B cell (primary cell): Measurements from ENCODE around the gene PHRF1. TPM values are rescaled to one million over a fixed set of nuclear protein-coding genes. Genes with fewer than 3 reads are reported as not detected.

ENCODE experiments used
- ATAC-seq: fragments of 200-7000 bp; cut with Tn5 transposase; one replicate; pipeline ENCODE4 v1.10.0; 2021; ENCODE audit warnings: low read depth, mild to moderate bottlenecking, moderate number of reproducible peaks, moderate library complexity
- CTCF ChIA-PET: fragments of 350-600 bp; sonication (Branson Sonifier 250); formaldehyde crosslinking; loops from one replicate; lab custom pipeline; 2021; ENCODE audit warnings: antibody characterized with exemption, inconsistent platforms; lab: Charles Lee
- POLR2A ChIA-PET: fragments of 350-600 bp; sonication (Branson Sonifier 250); formaldehyde crosslinking; loops from one replicate; lab custom pipeline; 2021; ENCODE audit warnings: antibody characterized with exemption; lab: Charles Lee
- DNase-seq: peaks from one replicate; pipeline ENCODE4 v3.0.0; 2013
- H2AFZ ChIP-seq: 2 replicates; pipeline ENCODE4 v1.6.1; 2012; ENCODE audit warnings: mild to moderate bottlenecking, low read depth, low read length; ENCODE audit not compliant: insufficient read depth, poor library complexity, severe bottlenecking
- H3K27ac ChIP-seq, 2 donors: 1 replicate in 1 of 2; 2 replicates in 1 of 2; pipeline ENCODE4 v1.5.1; 2012 to 2013; ENCODE audit warnings: low read length in 2 of 2, mild to moderate bottlenecking in 2 of 2, moderate library complexity in 1 of 2
- H3K27me3 ChIP-seq, 4 experiments: fragments of 200-600 bp in 1 of 4; sonication (generic) in 1 of 4; replicated peaks in 1 of 4; 1 replicate in 2 of 4; 2 replicates in 2 of 4; pipeline versions ENCODE4 v1.6.1 to v1.7.0; 2013 to 2016; ENCODE audit warnings: low read length in 3 of 4, mild to moderate bottlenecking in 2 of 4, mixed read lengths in 1 of 4, moderate library complexity in 1 of 4; ENCODE audit not compliant: insufficient read depth in 4 of 4, control insufficient read depth in 3 of 4; ENCODE audit errors: control extremely low read depth in 1 of 4
- H3K36me3 ChIP-seq, 2 experiments: replicated peaks in 1 of 2; 1 replicate in 1 of 2; 2 replicates in 1 of 2; pipeline versions ENCODE4 v1.6.1 to v1.7.1; 2013; ENCODE audit warnings: low read length in 1 of 2; ENCODE audit not compliant: insufficient read depth in 2 of 2, control insufficient read depth in 1 of 2; ENCODE audit errors: control extremely low read depth in 1 of 2, extremely low read depth in 1 of 2
- H3K4me1 ChIP-seq, 2 donors: fragments of 200-600 bp in 1 of 2; sonication (generic) in 1 of 2; 1 replicate in 1 of 2; 2 replicates in 1 of 2; pipeline versions ENCODE4 v1.5.1 to v1.6.1; 2013 to 2017; ENCODE audit warnings: low read length in 2 of 2; ENCODE audit not compliant: control insufficient read depth in 2 of 2, insufficient read depth in 2 of 2
- H3K4me2 ChIP-seq: replicated peaks from 2 replicates; pipeline ENCODE3; 2012; ENCODE audit warnings: mild to moderate bottlenecking, low read depth, low read length; ENCODE audit not compliant: poor library complexity, severe bottlenecking
- H3K4me3 ChIP-seq, 5 experiments: fragments of 200-600 bp in 1 of 5; sonication (generic) in 1 of 5; 1 replicate in 3 of 5; 2 replicates in 2 of 5; pipeline versions ENCODE4 v1.5.1 to v1.7.0; 2011 to 2016; ENCODE audit warnings: low read length in 4 of 5, mild to moderate bottlenecking in 4 of 5, low read depth in 2 of 5, control low read depth in 1 of 5, moderate library complexity in 1 of 5; ENCODE audit not compliant: insufficient read depth in 1 of 5; ENCODE audit errors: control extremely low read depth in 1 of 5, extremely low read depth in 1 of 5
- H3K79me2 ChIP-seq: fragments of 200-600 bp; sonication (generic); one replicate; pipeline ENCODE4 v1.6.0; 2016; ENCODE audit warnings: low read length; ENCODE audit not compliant: control insufficient read depth, insufficient read depth
- H3K9ac ChIP-seq: fragments of 200-600 bp; sonication (generic); 2 replicates; pipeline ENCODE4 v1.6.1; 2017; ENCODE audit warnings: mild to moderate bottlenecking, low read length, moderate library complexity
- H3K9me3 ChIP-seq, 3 donors: one replicate each; pipeline versions ENCODE4 v1.6.1 to v1.7.1; 2013; ENCODE audit warnings: low read length in 2 of 3; ENCODE audit not compliant: control insufficient read depth in 2 of 3, insufficient read depth in 1 of 3; ENCODE audit errors: control extremely low read depth in 1 of 3
- H4K20me1 ChIP-seq: 2 replicates; pipeline ENCODE4 v1.6.0; 2012; ENCODE audit warnings: mild to moderate bottlenecking, low read length; ENCODE audit not compliant: insufficient read depth, control insufficient read depth, poor library complexity, severe bottlenecking
- H3K27ac Mint-ChIP-seq: one replicate; pipeline ENCODE4 v1.8.0; 2021; ENCODE audit warnings: mixed read lengths
- H3K27me3 Mint-ChIP-seq: one replicate; pipeline ENCODE4 v1.8.0; 2021; ENCODE audit warnings: mixed read lengths
- H3K4me1 Mint-ChIP-seq: one replicate; pipeline ENCODE4 v1.8.0; 2021; ENCODE audit warnings: mixed read lengths
- H3K4me3 Mint-ChIP-seq: one replicate; pipeline ENCODE4 v1.8.0; 2021; ENCODE audit warnings: mixed read lengths
- H3K9me3 Mint-ChIP-seq: one replicate; pipeline ENCODE4 v1.8.0; 2022; ENCODE audit warnings: mixed read lengths; ENCODE audit not compliant: insufficient read depth
- CTCF ChIP-seq: fragments of 200-600 bp; IDR thresholded peaks from one replicate; pipeline ENCODE4 v1.8.0; 2022; ENCODE audit warnings: antibody characterized with exemption, mild to moderate bottlenecking
- EZH2 ChIP-seq: IDR thresholded peaks from 2 replicates; pipeline ENCODE4 v1.6.1; 2012; ENCODE audit warnings: borderline replicate concordance, low read depth, mild to moderate bottlenecking, moderate library complexity, low read length; ENCODE audit not compliant: insufficient read depth, poor library complexity, severe bottlenecking
- WGBS: methylation state at CpG from one replicate; pipeline ENCODE4 v1.1.5; 2013; ENCODE audit warnings: missing lambda C conversion rate; ENCODE audit not compliant: insufficient coverage; 5-methylcytosine and 5-hydroxymethylcytosine counted together
- intact Hi-C: fragments of 100-400 bp; cut with micrococcal nuclease; formaldehyde crosslinking; loops from one replicate; pipeline ENCODE4 v1.10.0; 2022
- polyA plus RNA-seq: library from polyadenylated mRNA; depleted of rRNA; stranded (reverse); fragments of >200 nt; gene quantifications from 2 replicates; pipeline ENCODE4 v1.2.3, GENCODE V29; 2012
- total RNA-seq, 2 donors: library from RNA; stranded (reverse); fragments of 120-200 nt in 1 of 2; gene quantifications; 1 replicate in 1 of 2; 2 replicates in 1 of 2; pipeline versions ENCODE4 v1.2.3 to v1.2.4, GENCODE V29; 2013 to 2022

Gene PHRF1
- total and polyA plus RNA-seq, 2 donors (not counting 1 experiment from before 2014, with no cell fraction given), result 22.3 to 57.9 TPM

DNA sequence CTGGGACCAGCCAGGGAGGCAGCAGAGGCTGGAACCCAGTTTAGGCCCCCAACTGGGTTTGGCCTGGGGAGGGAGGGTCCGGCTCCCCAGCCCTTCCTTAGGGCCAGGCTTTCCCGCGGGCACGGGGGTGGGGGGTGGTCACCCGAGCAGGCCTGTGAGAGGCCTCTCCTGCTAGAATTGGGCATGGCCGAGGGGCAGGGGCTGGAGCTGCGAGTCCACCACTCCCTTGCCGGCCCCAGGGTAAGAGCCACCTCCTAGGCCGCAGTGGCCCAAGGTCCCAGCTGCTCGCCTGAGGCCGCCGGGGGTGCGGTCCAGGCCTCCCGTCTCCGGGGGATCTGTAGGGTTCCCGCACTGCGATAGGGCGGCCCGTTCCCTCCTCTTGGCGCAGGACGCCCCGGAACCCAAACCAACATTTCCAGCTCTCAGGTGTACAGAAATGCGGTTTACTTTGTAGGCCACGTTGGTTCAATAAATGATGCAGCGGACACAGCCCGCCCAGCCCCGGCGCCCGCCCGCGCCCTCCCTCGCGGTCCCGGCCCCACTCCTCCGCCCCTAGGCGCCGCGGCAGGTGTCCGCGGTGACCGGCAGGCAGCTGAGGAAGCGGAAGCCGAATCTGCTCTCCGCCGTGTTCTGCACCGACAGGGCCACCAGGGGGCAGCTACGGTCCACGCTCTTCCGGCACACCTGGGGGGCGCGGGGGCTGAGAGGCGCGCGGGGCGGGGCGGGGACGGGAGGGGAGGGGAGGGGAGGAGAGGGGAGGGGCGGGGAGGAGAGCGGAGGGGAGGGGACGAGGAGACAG is 21.6 kb upstream of the PHRF1 start:
- ChIA-PET CTCF (interaction anchor here (0.6 to 5.1 kb wide), 25 partner anchors 9 to 497 kb away, joined by 3 to 52 read pairs (median 4); partner anchors contain the start of genes IRF7, PHRF1, RPLP2 and TALDO1), POLR2A (interaction anchor here (0.5 to 2.4 kb wide), 10 partner anchors 19 to 288 kb away, joined by 3 to 18 read pairs (median 5); partner anchors contain the start of genes HRAS, PHRF1 and TSPAN4)
- DNase-seq, result peak; percentile 89
- peak overlapping the region; percentile 71 for H3K4me3 Mint-ChIP-seq
- no peaks in the 10 kb centered on the region for H3K27me3 Mint-ChIP-seq
- peak; percentile 92 for ATAC-seq
- peaks cover 12% of the 10 kb centered on the region for H3K4me1 Mint-ChIP-seq
- H3K4me1 ChIP-seq, result peaks cover 12 to 21% of the 10 kb centered on the region in 2 donors
- peaks cover 0 to 7% of the 10 kb centered on the region in 2 experiments for H3K36me3 ChIP-seq
- peaks cover 11% of the 10 kb centered on the region for H4K20me1 ChIP-seq
- intact Hi-C loops, result loop anchor here (1.0 kb wide), 3 partner anchors 169 to 211 kb away; no protein-coding TSS in a partner anchor
- peak overlapping the region; percentile 96 for H3K4me2 ChIP-seq
- no peak overlapping the region for H3K27ac Mint-ChIP-seq
- no peaks in the 10 kb centered on the region for H3K9me3 Mint-ChIP-seq
- 26% methylated on average over 41 of the region's 60 CpGs for WGBS
- H3K4me3 ChIP-seq, result peak overlapping the region in 4 of 5 experiments; percentile 37 to 62 (median 52)
- H3K27me3 ChIP-seq, result peaks cover 0 to 12% (median 3%) of the 10 kb centered on the region in 4 experiments
- H3K27ac ChIP-seq, result no peak overlapping the region
- no peaks in the 10 kb centered on the region for H3K9me3 ChIP-seq
- peak overlapping the region; percentile 65 for H2AFZ ChIP-seq
- peak overlapping the region; percentile 61 for H3K9ac ChIP-seq
- TF ChIP-seq CTCF (peak; percentile 65), EZH2 (no peak)
- no peaks in the 10 kb centered on the region for H3K79me2 ChIP-seq
